ENCODE results near the gene FHL3.

FHL3 gene

GRCh38 chr1:37998913-37999429 lies 6.3 kb downstream of the FHL3 start:
- in situ Hi-C loops (cut with MboI; ENCODE audit: low sequenced_read_pairs, unreplicated experiment) = no loop called here
- DNase-seq (ENCODE audit: low spot score) = no peak
- TF ChIP-seq, protein P1, sequence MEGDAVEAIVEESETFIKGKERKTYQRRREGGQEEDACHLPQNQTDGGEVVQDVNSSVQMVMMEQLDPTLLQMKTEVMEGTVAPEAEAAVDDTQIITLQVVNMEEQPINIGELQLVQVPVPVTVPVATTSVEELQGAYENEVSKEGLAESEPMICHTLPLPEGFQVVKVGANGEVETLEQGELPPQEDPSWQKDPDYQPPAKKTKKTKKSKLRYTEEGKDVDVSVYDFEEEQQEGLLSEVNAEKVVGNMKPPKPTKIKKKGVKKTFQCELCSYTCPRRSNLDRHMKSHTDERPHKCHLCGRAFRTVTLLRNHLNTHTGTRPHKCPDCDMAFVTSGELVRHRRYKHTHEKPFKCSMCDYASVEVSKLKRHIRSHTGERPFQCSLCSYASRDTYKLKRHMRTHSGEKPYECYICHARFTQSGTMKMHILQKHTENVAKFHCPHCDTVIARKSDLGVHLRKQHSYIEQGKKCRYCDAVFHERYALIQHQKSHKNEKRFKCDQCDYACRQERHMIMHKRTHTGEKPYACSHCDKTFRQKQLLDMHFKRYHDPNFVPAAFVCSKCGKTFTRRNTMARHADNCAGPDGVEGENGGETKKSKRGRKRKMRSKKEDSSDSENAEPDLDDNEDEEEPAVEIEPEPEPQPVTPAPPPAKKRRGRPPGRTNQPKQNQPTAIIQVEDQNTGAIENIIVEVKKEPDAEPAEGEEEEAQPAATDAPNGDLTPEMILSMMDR (IDR thresholded peaks at IDR 0.05; ENCODE audit: borderline replicate concordance, control extremely low read depth, extremely low read depth, insufficient read depth, missing control alignments) = no peak

GRCh38 chr1:37998089-37998808 lies 7.1 kb downstream of the FHL3 start:
- in situ Hi-C loops (cut with MboI; ENCODE audit: low sequenced_read_pairs, unreplicated experiment) = no loop called here
- TF ChIP-seq, protein P1 (IDR thresholded peaks at IDR 0.05; ENCODE audit: borderline replicate concordance, control extremely low read depth, extremely low read depth, insufficient read depth, missing control alignments) = no peak
- DNase-seq (ENCODE audit: low spot score) = no peak

GRCh38 chr1:37997256-37998088 lies 7.8 kb downstream of the FHL3 start:
- in situ Hi-C loops (cut with MboI; ENCODE audit: low sequenced_read_pairs, unreplicated experiment) = no loop called here
- TF ChIP-seq, protein P1 (IDR thresholded peaks at IDR 0.05; ENCODE audit: borderline replicate concordance, control extremely low read depth, extremely low read depth, insufficient read depth, missing control alignments) = no peak
- no peak for DNase-seq (ENCODE audit: low spot score)

DNA sequence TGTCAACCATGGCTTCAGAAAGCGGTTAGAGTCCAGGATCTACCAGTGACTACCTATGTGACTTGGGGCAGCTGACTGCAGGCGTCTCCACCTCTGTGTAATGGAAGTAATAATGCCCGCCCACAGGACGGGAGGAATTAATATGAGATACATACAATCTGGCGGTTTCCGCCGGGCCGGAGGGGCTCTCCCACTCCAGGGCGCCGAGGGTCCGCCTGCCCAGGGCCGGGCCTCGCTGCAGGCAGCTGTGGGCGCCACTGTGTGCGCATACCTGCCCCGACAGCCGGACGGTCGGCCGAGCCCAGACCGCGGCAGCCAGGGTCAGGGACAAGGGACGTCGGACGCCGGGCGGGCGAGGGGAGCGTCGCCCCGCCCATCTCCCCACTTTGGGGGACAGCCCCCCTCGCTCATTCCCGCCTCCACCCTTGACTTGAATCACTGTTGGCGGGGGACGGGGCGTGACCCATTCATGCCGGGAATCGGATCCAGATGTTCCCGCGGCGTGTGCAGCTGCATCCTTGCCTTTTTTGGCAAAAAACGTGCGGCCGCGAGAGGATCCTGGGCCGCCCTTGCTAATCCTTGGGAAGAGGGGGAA lies 9.5 kb downstream of the FHL3 start:
- in situ Hi-C loops (cut with MboI; ENCODE audit: low sequenced_read_pairs, unreplicated experiment) = no loop called here
- DNase-seq (ENCODE audit: low spot score) = no peak
- TF ChIP-seq, protein P1 (IDR thresholded peaks at IDR 0.05; ENCODE audit: borderline replicate concordance, control extremely low read depth, extremely low read depth, insufficient read depth, missing control alignments) = no peak

DNA sequence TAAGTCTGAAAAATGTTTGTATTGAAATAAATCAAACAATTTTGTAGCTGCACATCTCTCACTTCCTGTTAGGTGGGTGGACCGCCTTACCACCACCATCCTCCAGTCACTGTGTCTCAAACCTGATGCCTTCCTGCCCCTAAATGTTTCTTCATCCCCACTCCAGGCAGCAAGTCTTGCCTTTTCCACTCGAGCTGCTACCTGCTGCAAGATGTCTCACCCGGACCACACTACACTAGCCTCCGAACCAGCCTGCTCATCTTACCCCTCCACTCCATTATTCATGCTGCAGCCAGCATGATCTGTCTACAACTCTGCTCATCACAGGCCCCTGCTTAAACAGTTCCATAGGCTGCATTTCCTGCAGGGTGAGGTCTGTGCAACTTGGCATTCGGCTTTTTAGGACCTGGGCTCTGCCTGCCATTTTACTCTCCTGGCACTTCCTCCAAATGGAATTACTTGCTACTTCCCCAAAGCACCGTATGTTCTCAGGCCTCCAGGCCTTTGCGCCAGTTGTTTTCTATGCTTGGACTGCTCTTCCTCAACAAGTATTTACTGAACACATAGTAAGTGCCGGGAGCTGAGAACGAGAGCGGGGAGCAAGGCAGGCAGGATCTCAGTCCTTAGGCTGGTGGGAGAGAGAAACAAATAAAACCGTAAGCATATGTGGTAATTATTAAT lies 10.3 kb downstream of the FHL3 start:
- DNase-seq (ENCODE audit: low spot score) = no peak
- in situ Hi-C loops (cut with MboI; ENCODE audit: low sequenced_read_pairs, unreplicated experiment) = no loop called here
- TF ChIP-seq, protein P1 (IDR thresholded peaks at IDR 0.05; ENCODE audit: borderline replicate concordance, control extremely low read depth, extremely low read depth, insufficient read depth, missing control alignments) = no peak

Measured in GM13976 (cell line).